Smooth muscle cell (in vitro differentiated cells): ENCODE results near the gene SCGB1A1. TPM values are rescaled to one million over a fixed set of nuclear protein-coding genes. Genes with fewer than 3 reads are reported as not detected.

Experiments used
- DNase-seq: peaks from one replicate; lab custom pipeline; 2025; ENCODE audit not compliant: unreplicated experiment; lab: John Stamatoyannopoulos, UW
- H2AFZ ChIP-seq: fragments of 200-600 bp; sonication (generic); 2 replicates; pipeline ENCODE4 v1.6.0; 2016; ENCODE audit warnings: antibody characterized with exemption, low read depth, mild to moderate bottlenecking
- H3F3A ChIP-seq: fragments of 200-600 bp; sonication (generic); 2 replicates; pipeline ENCODE4 v1.6.0; 2017; ENCODE audit warnings: antibody characterized with exemption, low read depth
- H3K27ac ChIP-seq: fragments of 200-600 bp; sonication (generic); 2 replicates; pipeline ENCODE4 v1.5.1; 2016; ENCODE audit warnings: low read depth, mild to moderate bottlenecking
- H3K27me3 ChIP-seq: fragments of 200-600 bp; sonication (generic); 2 replicates; pipeline ENCODE4 v1.6.1; 2016; ENCODE audit warnings: low read depth, mild to moderate bottlenecking
- H3K36me3 ChIP-seq: fragments of 200-600 bp; sonication (generic); 2 replicates; pipeline ENCODE4 v1.5.1; 2016; ENCODE audit warnings: low read depth
- H3K4me1 ChIP-seq: fragments of 200-600 bp; sonication (generic); 2 replicates; pipeline ENCODE4 v1.5.1; 2016; ENCODE audit warnings: low read depth
- H3K4me2 ChIP-seq: fragments of 200-600 bp; sonication (generic); 2 replicates; pipeline ENCODE4 v1.6.0; 2016; ENCODE audit warnings: mild to moderate bottlenecking
- H3K4me3 ChIP-seq: fragments of 200-600 bp; sonication (generic); 2 replicates; pipeline ENCODE4 v1.5.1; 2016; ENCODE audit warnings: mild to moderate bottlenecking
- H3K79me2 ChIP-seq: fragments of 200-600 bp; sonication (generic); 2 replicates; pipeline ENCODE4 v1.6.0; 2016; ENCODE audit warnings: low read depth, mild to moderate bottlenecking
- H3K9ac ChIP-seq: fragments of 200-600 bp; sonication (generic); 2 replicates; pipeline ENCODE4 v1.6.0; 2016; ENCODE audit warnings: low read depth
- H3K9me3 ChIP-seq: fragments of 200-600 bp; sonication (generic); replicated peaks from 2 replicates; pipeline ENCODE4 v1.5.1; 2016; ENCODE audit warnings: low read depth
- H4K20me1 ChIP-seq: fragments of 200-600 bp; sonication (generic); 2 replicates; pipeline ENCODE4 v1.6.0; 2016; ENCODE audit warnings: low read depth
- WGBS: methylation state at CpG from one replicate; pipeline ENCODE4 v1.1.7; 2016; ENCODE audit warnings: low lambda C conversion rate; 5-methylcytosine and 5-hydroxymethylcytosine counted together
- polyA plus RNA-seq: library from polyadenylated mRNA; unstranded; fragments of >200 nt; fragmentation: Nextera tagmentation; extraction: Ambion mirVana; gene quantifications from 2 replicates; pipeline ENCODE4 v1.2.1, GENCODE V29; 2016
- total RNA-seq: library from RNA; depleted of rRNA; stranded (reverse); fragments of >200 nt; gene quantifications from 2 replicates; pipeline ENCODE4 v1.2.3, GENCODE V29; 2014
- TF ChIP-seq, protein P1 (sequence below): fragments of 200-600 bp; sonication (generic); IDR thresholded peaks from 2 replicates; pipeline ENCODE4 v1.5.1; 2017; ENCODE audit warnings: borderline replicate concordance, mild to moderate bottlenecking, antibody characterized with exemption; ENCODE audit not compliant: insufficient read depth, poor library complexity, severe bottlenecking

Gene SCGB1A1
- total and polyA plus RNA-seq, 2 experiments from 2014 or later = not detected

GRCh38 chr11:62404435-62404834 lies 14.4 kb upstream of the SCGB1A1 start:
- H3F3A ChIP-seq = peaks cover 5% of the 10 kb centered on the region
- H4K20me1 ChIP-seq = no peaks in the 10 kb centered on the region
- no peak overlapping the region for H3K4me2 ChIP-seq
- H3K4me3 ChIP-seq = no peak overlapping the region
- H3K4me1 ChIP-seq = no peaks in the 10 kb centered on the region
- WGBS = 96% methylated on average over 6 of the region's 6 CpGs
- H3K27ac ChIP-seq = no peak overlapping the region
- H3K9ac ChIP-seq = no peak overlapping the region
- DNase-seq = no peak
- no peaks in the 10 kb centered on the region for H3K27me3 ChIP-seq
- H2AFZ ChIP-seq = no peak overlapping the region
- H3K9me3 ChIP-seq = no peaks in the 10 kb centered on the region
- no peaks in the 10 kb centered on the region for H3K79me2 ChIP-seq
- H3K36me3 ChIP-seq = no peaks in the 10 kb centered on the region
- TF ChIP-seq, protein P1, sequence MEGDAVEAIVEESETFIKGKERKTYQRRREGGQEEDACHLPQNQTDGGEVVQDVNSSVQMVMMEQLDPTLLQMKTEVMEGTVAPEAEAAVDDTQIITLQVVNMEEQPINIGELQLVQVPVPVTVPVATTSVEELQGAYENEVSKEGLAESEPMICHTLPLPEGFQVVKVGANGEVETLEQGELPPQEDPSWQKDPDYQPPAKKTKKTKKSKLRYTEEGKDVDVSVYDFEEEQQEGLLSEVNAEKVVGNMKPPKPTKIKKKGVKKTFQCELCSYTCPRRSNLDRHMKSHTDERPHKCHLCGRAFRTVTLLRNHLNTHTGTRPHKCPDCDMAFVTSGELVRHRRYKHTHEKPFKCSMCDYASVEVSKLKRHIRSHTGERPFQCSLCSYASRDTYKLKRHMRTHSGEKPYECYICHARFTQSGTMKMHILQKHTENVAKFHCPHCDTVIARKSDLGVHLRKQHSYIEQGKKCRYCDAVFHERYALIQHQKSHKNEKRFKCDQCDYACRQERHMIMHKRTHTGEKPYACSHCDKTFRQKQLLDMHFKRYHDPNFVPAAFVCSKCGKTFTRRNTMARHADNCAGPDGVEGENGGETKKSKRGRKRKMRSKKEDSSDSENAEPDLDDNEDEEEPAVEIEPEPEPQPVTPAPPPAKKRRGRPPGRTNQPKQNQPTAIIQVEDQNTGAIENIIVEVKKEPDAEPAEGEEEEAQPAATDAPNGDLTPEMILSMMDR = no peak

DNA sequence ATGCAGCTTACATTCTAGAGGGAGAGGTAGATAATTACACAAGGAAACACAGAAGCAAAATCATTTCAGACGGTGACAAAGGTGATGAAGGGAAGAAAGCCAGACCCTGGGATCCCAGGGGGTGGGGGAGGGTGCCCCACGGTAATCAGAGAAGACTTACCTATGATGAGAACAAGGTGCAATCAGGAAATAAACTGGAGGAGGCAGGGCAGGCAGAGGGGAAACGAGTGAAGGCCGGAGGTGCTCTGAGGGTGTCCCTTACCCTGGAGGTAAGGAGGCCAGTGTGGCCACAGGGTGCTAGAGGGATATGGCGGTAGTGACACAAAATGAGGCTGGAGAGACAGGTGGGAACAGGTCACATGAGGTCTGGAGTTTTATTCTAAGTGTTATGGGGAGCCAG lies 13.9 kb upstream of the SCGB1A1 start:
- 87% methylated on average over 5 of the region's 5 CpGs for WGBS
- no peak overlapping the region for H3K9ac ChIP-seq
- no peaks in the 10 kb centered on the region for H3K79me2 ChIP-seq
- TF ChIP-seq, protein P1 = no peak
- H4K20me1 ChIP-seq = no peaks in the 10 kb centered on the region
- H3K27ac ChIP-seq = no peak overlapping the region
- no peak for DNase-seq
- no peaks in the 10 kb centered on the region for H3K9me3 ChIP-seq
- no peak overlapping the region for H2AFZ ChIP-seq
- H3K4me1 ChIP-seq = no peaks in the 10 kb centered on the region
- no peak overlapping the region for H3K4me2 ChIP-seq
- no peaks in the 10 kb centered on the region for H3K27me3 ChIP-seq
- H3F3A ChIP-seq = peaks cover 5% of the 10 kb centered on the region
- H3K4me3 ChIP-seq = no peak overlapping the region
- H3K36me3 ChIP-seq = no peaks in the 10 kb centered on the region

DNA sequence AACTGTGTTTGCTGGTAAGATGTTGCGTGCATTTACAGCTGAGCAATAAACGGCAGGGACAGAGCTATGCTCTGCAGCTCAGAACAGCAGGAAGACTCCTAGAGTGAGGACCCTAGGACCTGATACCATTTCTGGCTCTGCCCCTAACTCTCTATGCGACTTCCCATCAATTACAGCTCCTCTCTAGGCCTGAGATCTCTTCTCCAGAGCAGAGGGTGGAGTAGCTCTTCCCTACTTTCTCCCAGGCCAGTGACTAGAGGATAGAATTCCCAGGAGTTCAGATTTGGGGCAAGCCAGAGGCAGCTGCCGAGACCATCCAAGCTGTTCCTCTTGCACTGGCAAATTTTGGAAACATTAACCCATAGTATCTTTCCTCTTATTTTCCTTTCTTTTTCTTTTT lies 12.8 kb upstream of the SCGB1A1 start:
- H3K4me1 ChIP-seq = no peaks in the 10 kb centered on the region
- H4K20me1 ChIP-seq = no peaks in the 10 kb centered on the region
- no peak overlapping the region for H3K27ac ChIP-seq
- TF ChIP-seq, protein P1 = no peak
- DNase-seq = no peak
- H3K9me3 ChIP-seq = no peaks in the 10 kb centered on the region
- H2AFZ ChIP-seq = no peak overlapping the region
- H3K79me2 ChIP-seq = no peaks in the 10 kb centered on the region
- H3K36me3 ChIP-seq = no peaks in the 10 kb centered on the region
- H3K27me3 ChIP-seq = no peaks in the 10 kb centered on the region
- H3K4me3 ChIP-seq = no peak overlapping the region
- WGBS = 78% methylated on average over 4 of the region's 4 CpGs
- no peak overlapping the region for H3K9ac ChIP-seq
- H3F3A ChIP-seq = no peaks in the 10 kb centered on the region
- H3K4me2 ChIP-seq = no peak overlapping the region

DNA sequence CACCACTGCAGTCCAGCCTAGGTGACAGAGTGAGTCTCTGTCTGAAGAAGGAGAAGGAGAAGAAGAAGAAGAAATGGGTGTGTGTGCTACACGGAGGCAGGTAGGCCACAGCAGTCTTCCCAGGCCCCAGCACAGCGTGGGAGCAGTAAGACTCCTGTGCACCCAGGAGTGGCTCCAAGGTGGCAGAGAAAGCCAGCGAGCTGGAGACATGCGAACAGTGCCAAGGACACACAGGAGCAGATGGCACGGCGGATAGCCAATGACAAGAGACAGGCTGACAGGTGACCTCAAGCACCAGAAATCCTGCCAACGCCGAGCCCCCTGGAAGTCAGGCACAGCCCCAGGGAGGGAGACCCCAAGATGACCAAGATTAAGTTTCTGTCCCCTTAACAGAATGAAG lies 9.0 kb upstream of the SCGB1A1 start:
- H3K4me3 ChIP-seq = no peak overlapping the region
- H4K20me1 ChIP-seq = no peaks in the 10 kb centered on the region
- no peaks in the 10 kb centered on the region for H3F3A ChIP-seq
- no peaks in the 10 kb centered on the region for H3K27me3 ChIP-seq
- H3K79me2 ChIP-seq = no peaks in the 10 kb centered on the region
- no peaks in the 10 kb centered on the region for H3K4me1 ChIP-seq
- WGBS = 93% methylated on average over 8 of the region's 8 CpGs
- DNase-seq = no peak
- H2AFZ ChIP-seq = no peak overlapping the region
- no peak overlapping the region for H3K9ac ChIP-seq
- H3K36me3 ChIP-seq = no peaks in the 10 kb centered on the region
- H3K4me2 ChIP-seq = no peak overlapping the region
- TF ChIP-seq, protein P1 = no peak
- H3K9me3 ChIP-seq = no peaks in the 10 kb centered on the region
- H3K27ac ChIP-seq = no peak overlapping the region
